IPS-18a (cell line): Measurements from ENCODE around the gene SLC25A12.
"Not testable (repeated sequence)": the region's sequence is repeated elsewhere in the genome, so short reads cannot be mapped to it uniquely, and the experiment has no call there.

Experiments
- H3K27ac ChIP-seq: one replicate; pipeline ENCODE4 v1.5.1; 2013; ENCODE audit warnings: low read length
- H3K27me3 ChIP-seq: one replicate; pipeline ENCODE4 v1.6.1; 2013; ENCODE audit warnings: mild to moderate bottlenecking, low read length; ENCODE audit not compliant: control insufficient read depth, insufficient read depth
- H3K36me3 ChIP-seq: one replicate; pipeline ENCODE4 v1.6.1; 2013; ENCODE audit warnings: low read depth, low read length; ENCODE audit not compliant: control insufficient read depth
- H3K4me1 ChIP-seq: one replicate; pipeline ENCODE4 v1.6.1; 2013; ENCODE audit warnings: low read depth, low read length; ENCODE audit not compliant: control insufficient read depth
- H3K4me3 ChIP-seq: one replicate; pipeline ENCODE4 v1.5.1; 2013; ENCODE audit warnings: low read length
- H3K9ac ChIP-seq: one replicate; pipeline ENCODE4 v1.6.1; 2013; ENCODE audit warnings: mild to moderate bottlenecking, low read length, moderate library complexity
- H3K9me3 ChIP-seq: one replicate; pipeline ENCODE4 v1.6.1; 2013; ENCODE audit warnings: low read depth, low read length; ENCODE audit not compliant: control insufficient read depth

SLC25A12 gene

DNA sequence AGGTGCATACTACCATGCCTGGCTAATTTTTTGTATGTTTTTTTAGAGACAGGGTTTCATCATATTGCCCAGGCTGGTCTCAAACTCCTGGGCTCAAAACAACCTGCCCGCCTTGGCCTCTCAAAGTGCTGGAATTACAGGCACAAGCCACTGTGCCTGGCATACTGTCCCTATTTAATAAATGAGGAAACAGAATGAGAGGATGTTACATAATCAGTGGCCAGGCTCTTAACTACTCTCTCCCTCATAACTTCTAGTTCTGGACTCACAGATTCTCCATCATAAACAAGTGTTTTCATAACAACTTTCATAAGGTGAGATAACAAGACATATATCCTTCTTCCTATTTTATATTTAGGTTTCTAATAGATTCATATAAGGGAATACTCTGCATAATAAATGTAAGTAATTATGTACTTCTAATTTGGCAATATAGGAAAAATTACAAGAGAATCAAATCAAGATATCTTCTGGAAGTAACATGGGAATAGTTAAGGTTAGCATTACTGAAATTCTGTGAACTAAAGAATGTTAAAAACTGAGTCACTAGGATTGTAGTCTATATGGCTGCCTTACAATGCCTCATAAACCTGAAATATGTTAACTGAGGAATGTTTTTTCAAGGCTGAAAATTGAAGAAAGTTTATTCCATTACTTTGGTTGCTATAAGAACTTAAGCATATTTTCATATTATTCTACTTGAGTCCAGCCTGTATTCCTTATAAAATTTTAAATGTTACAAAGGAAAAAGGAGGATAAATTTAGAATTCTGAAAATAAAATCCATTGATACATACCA is 71.3 kb downstream of the SLC25A12 start:
- H3K27me3 ChIP-seq, result no peaks in the 10 kb centered on the region
- no peak overlapping the region for H3K4me3 ChIP-seq
- H3K9ac ChIP-seq, result no peak overlapping the region
- H3K9me3 ChIP-seq, result no peaks in the 10 kb centered on the region
- H3K36me3 ChIP-seq, result no peaks in the 10 kb centered on the region
- H3K4me1 ChIP-seq, result no peaks in the 10 kb centered on the region
- no peak overlapping the region for H3K27ac ChIP-seq

- no peaks in the 10 kb centered on the region for H3K27me3 ChIP-seq
- H3K4me3 ChIP-seq, result no peak overlapping the region
- no peak overlapping the region for H3K27ac ChIP-seq
- no peak overlapping the region for H3K9ac ChIP-seq
- H3K36me3 ChIP-seq, result no peaks in the 10 kb centered on the region
- H3K4me1 ChIP-seq, result no peaks in the 10 kb centered on the region
- no peaks in the 10 kb centered on the region for H3K9me3 ChIP-seq
These were observed 74.6 kb downstream of the SLC25A12 start for GRCh38 chr2:171819453-171819852.

DNA sequence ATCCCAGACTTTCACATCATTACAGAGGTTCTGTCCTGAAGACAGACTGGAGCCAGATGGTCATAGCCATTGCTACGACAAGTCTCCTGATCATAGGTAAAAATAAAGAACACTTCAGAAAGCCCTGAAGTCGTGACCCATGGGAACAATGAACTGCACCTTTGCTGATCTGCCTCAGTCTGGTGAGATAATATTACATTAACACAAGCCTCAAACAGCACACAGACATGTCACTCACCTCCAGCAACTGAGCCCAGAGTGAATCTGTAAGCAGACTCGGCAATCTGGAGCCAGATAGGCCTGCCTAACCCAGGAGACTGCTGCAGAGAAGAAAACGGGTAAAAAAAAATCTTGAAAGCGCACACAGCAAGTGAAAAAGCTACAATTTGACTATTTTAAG is 79.2 kb downstream of the SLC25A12 start:
- no peak overlapping the region for H3K27ac ChIP-seq
- H3K9ac ChIP-seq, result no peak overlapping the region
- H3K27me3 ChIP-seq, result no peaks in the 10 kb centered on the region
- H3K36me3 ChIP-seq, result no peaks in the 10 kb centered on the region
- H3K4me1 ChIP-seq, result no peaks in the 10 kb centered on the region
- H3K4me3 ChIP-seq, result no peak overlapping the region
- H3K9me3 ChIP-seq, result no peaks in the 10 kb centered on the region

DNA sequence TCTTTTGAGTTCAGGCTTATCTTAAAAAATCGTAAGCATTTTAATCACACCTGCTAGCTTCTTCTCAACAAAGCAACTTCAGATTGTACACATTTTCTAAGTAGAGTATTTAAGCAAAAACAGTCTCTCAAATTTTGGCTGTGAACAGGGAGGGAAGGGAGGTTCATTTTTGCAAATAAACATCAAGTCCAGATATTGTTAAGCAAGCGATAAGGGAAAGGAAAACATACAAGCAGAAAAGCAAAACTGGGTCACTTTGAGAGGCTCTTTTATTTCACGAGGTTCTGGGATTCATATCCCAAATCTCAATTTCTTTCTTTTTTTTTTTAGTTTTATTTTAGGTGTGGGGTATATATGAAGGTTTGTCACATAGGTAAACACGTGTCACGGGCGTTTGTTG is 79.9 kb downstream of the SLC25A12 start:
- Histone ChIP-seq H3K4me1 (no peaks in the 10 kb centered on the region), H3K4me3 (no peak overlapping the region), H3K27me3 (no peaks in the 10 kb centered on the region), H3K9me3 (no peaks in the 10 kb centered on the region), H3K36me3 (no peaks in the 10 kb centered on the region), H3K9ac (no peak overlapping the region), H3K27ac (no peak overlapping the region)

GRCh38 chr2:171813729-171814128 is 80.3 kb downstream of the SLC25A12 start:
- no peaks in the 10 kb centered on the region for H3K4me1 ChIP-seq
- no peak overlapping the region for H3K4me3 ChIP-seq
- no peak overlapping the region for H3K27ac ChIP-seq

GRCh38 chr2:171813126-171813525 is 80.9 kb downstream of the SLC25A12 start:
- no peaks in the 10 kb centered on the region for H3K36me3 ChIP-seq
- no peak overlapping the region for H3K4me3 ChIP-seq

More at GRCh38 chr2:171813729-171814128, 80.3 kb downstream of the SLC25A12 start:
- Histone ChIP-seq H3K36me3 (no peaks in the 10 kb centered on the region), H3K9me3 (no peaks in the 10 kb centered on the region), H3K9ac (no peak overlapping the region), H3K27me3 (no peaks in the 10 kb centered on the region)

GRCh38 chr2:171811245-171811628 is 82.8 kb downstream of the SLC25A12 start:
- Histone ChIP-seq H3K9ac (no peak overlapping the region), H3K36me3 (no peaks in the 10 kb centered on the region), H3K9me3 (no peaks in the 10 kb centered on the region), H3K27ac (no peak overlapping the region), H3K4me1 (no peaks in the 10 kb centered on the region), H3K27me3 (no peaks in the 10 kb centered on the region), H3K4me3 (no peak overlapping the region)

More at GRCh38 chr2:171813126-171813525, 80.9 kb downstream of the SLC25A12 start:
- no peak overlapping the region for H3K9ac ChIP-seq
- no peaks in the 10 kb centered on the region for H3K4me1 ChIP-seq
- no peak overlapping the region for H3K27ac ChIP-seq
- no peaks in the 10 kb centered on the region for H3K27me3 ChIP-seq
- H3K9me3 ChIP-seq, result no peaks in the 10 kb centered on the region

GRCh38 chr2:171810422-171811244 is 83.4 kb downstream of the SLC25A12 start:
- Histone ChIP-seq H3K4me1 (no peaks in the 10 kb centered on the region), H3K27me3 (no peaks in the 10 kb centered on the region), H3K9ac (no peak overlapping the region), H3K27ac (no peak overlapping the region), H3K9me3 (no peaks in the 10 kb centered on the region), H3K4me3 (no peak overlapping the region), H3K36me3 (no peaks in the 10 kb centered on the region)

GRCh38 chr2:171808885-171809284 is 85.2 kb downstream of the SLC25A12 start:
- not testable (repeated sequence) for H3K4me1 ChIP-seq, H3K9ac ChIP-seq, H3K27ac ChIP-seq, H3K9me3 ChIP-seq, H3K4me3 ChIP-seq, H3K27me3 ChIP-seq, H3K36me3 ChIP-seq

- no peaks in the 10 kb centered on the region for H3K9me3 ChIP-seq
- H3K36me3 ChIP-seq, result no peaks in the 10 kb centered on the region
- no peaks in the 10 kb centered on the region for H3K27me3 ChIP-seq
- H3K4me1 ChIP-seq, result no peaks in the 10 kb centered on the region
- H3K4me3 ChIP-seq, result no peak overlapping the region
- no peak overlapping the region for H3K9ac ChIP-seq
- H3K27ac ChIP-seq, result no peak overlapping the region
These were observed 86.1 kb downstream of the SLC25A12 start for GRCh38 chr2:171807831-171808393.

DNA sequence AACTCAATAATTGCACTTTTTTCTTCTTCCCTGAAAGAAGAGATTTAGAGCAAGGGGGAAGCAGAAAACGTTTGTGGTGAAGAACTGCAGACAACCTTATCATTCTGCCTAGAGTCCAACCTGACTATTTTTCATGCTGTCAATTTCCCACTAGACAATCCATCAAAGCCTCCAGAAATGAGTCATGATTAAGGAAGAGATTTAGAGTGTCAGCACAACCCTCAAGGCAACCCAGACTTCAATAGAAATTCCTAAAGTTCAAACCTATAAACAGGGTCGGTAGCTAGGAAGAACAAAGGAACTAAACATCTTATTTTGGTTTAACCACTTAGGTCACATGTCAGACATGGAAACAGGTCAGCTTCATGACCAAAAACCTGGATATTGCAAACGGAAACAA is 86.9 kb downstream of the SLC25A12 start:
- no peaks in the 10 kb centered on the region for H3K36me3 ChIP-seq
- H3K27me3 ChIP-seq, result no peaks in the 10 kb centered on the region
- H3K9me3 ChIP-seq, result no peaks in the 10 kb centered on the region
- no peak overlapping the region for H3K4me3 ChIP-seq
- H3K27ac ChIP-seq, result no peak overlapping the region
- H3K9ac ChIP-seq, result no peak overlapping the region
- no peaks in the 10 kb centered on the region for H3K4me1 ChIP-seq
